Spinal cord (tissue), 10 donors: ENCODE measurements around the gene UNC13C. TPM values are rescaled to one million over a fixed set of nuclear protein-coding genes. Genes with fewer than 3 reads are reported as not detected.
A peak's percentile ranks its signal among the peaks of the same experiment; 100 is the strongest.

Source experiments
- DNase-seq, 6 donors: peaks; one replicate each; pipeline versions ENCODE4 v3.0.0 to v3.0.0-alpha.2; 2013 to 2015; ENCODE audit warnings: low spot score in 6 of 6, low read depth in 4 of 6
- H3K27ac ChIP-seq: one replicate; pipeline ENCODE4 v1.5.1; 2013; ENCODE audit warnings: low read depth, low read length, control low read depth
- H3K27me3 ChIP-seq: one replicate; pipeline ENCODE4 v1.6.1; 2013; ENCODE audit warnings: low read length; ENCODE audit not compliant: control insufficient read depth, insufficient read depth
- H3K36me3 ChIP-seq: one replicate; pipeline ENCODE4 v1.6.1; 2013; ENCODE audit warnings: low read length; ENCODE audit not compliant: control insufficient read depth, insufficient read depth
- H3K4me1 ChIP-seq: one replicate; pipeline ENCODE4 v1.6.1; 2013; ENCODE audit warnings: low read length; ENCODE audit not compliant: control insufficient read depth, insufficient read depth
- H3K4me3 ChIP-seq: one replicate; pipeline ENCODE4 v1.5.1; 2013; ENCODE audit warnings: low read depth, low read length, control low read depth
- H3K9me3 ChIP-seq: one replicate; pipeline ENCODE4 v1.6.1; 2013; ENCODE audit warnings: low read length; ENCODE audit not compliant: control insufficient read depth, insufficient read depth
- WGBS: methylation state at CpG from one replicate; pipeline ENCODE4 v1.1.5; 2013; ENCODE audit warnings: missing lambda C conversion rate; ENCODE audit not compliant: insufficient coverage; 5-methylcytosine and 5-hydroxymethylcytosine counted together
- polyA plus RNA-seq, 2 donors: library from polyadenylated mRNA; unstranded; fragments of 120-200 nt; gene quantifications; one replicate each; pipeline ENCODE4 v1.2.1, GENCODE V29; 2013; ENCODE audit not compliant: insufficient read length in 2 of 2
- total RNA-seq, 2 donors: library from RNA; depleted of rRNA in 1 of 2; stranded (reverse); fragments of 120-200 nt in 1 of 2; fragments of >200 nt in 1 of 2; gene quantifications; one replicate each; pipeline versions ENCODE4 v1.2.3 to v1.2.4, GENCODE V29; 2013 to 2014
- donor health status: healthy.

Gene UNC13C
- total and polyA plus RNA-seq, 4 donors = 8.3 to 27.5 (median 13.5) TPM

GRCh38 chr15:53976844-53977392 is 1.3 kb upstream of the UNC13C start:
- 0% methylated on average over 2 of the region's 8 CpGs for WGBS
- Histone ChIP-seq H3K27ac (no peak overlapping the region), H3K4me1 (no peaks in the 10 kb centered on the region), H3K27me3 (no peaks in the 10 kb centered on the region), H3K9me3 (no peaks in the 10 kb centered on the region), H3K36me3 (no peaks in the 10 kb centered on the region), H3K4me3 (no peak overlapping the region)
- DNase-seq = peak in 3 of 6 donors; percentile 29 to 87 (median 61)

- H3K4me3 ChIP-seq = peak overlapping the region; percentile 52
- 54% methylated on average over 1 of the region's 4 CpGs for WGBS
- H3K4me1 ChIP-seq = no peaks in the 10 kb centered on the region
- H3K27ac ChIP-seq = no peak overlapping the region
- no peaks in the 10 kb centered on the region for H3K9me3 ChIP-seq
- H3K27me3 ChIP-seq = no peaks in the 10 kb centered on the region
- peak in 2 of 6 donors; percentile 20 to 55 for DNase-seq
- H3K36me3 ChIP-seq = no peaks in the 10 kb centered on the region
Observed at GRCh38 chr15:53979051-53979788, 979 bp downstream of the UNC13C start.

DNA sequence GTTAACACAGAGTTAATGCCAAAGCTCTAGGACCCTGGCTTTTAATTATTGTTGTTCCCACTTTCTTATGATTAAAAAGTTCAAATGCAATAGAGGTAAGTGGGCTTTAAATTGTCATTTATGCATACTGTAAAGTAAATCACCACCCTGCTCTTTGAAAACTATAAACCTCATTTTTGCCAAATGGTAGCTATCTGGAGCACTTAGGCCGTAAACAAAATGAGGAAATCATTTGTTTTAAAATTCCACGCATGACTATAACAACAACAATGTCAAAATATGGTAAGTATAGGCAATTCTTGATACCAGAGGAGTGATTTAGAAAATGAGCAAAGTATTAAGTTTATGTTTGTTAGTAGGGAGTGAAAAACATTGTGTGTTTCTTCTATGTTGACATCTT is 1.8 kb downstream of the UNC13C start:
- no peaks in the 10 kb centered on the region for H3K27me3 ChIP-seq
- no peaks in the 10 kb centered on the region for H3K4me1 ChIP-seq
- H3K4me3 ChIP-seq = no peak overlapping the region
- no peak for DNase-seq
- no peaks in the 10 kb centered on the region for H3K9me3 ChIP-seq
- no CpG with 5 or more reads among the region's 2 CpGs for WGBS
- H3K27ac ChIP-seq = no peak overlapping the region
- no peaks in the 10 kb centered on the region for H3K36me3 ChIP-seq

- Histone ChIP-seq H3K4me1 (no peaks in the 10 kb centered on the region), H3K4me3 (no peak overlapping the region), H3K27me3 (no peaks in the 10 kb centered on the region), H3K36me3 (no peaks in the 10 kb centered on the region), H3K27ac (no peak overlapping the region), H3K9me3 (no peaks in the 10 kb centered on the region)
- 69% methylated on average over 2 of the region's 4 CpGs for WGBS
- DNase-seq = peak in 1 of 6 donors; percentile 87
Observed at GRCh38 chr15:53982071-53982680, 3.9 kb downstream of the UNC13C start.

DNA sequence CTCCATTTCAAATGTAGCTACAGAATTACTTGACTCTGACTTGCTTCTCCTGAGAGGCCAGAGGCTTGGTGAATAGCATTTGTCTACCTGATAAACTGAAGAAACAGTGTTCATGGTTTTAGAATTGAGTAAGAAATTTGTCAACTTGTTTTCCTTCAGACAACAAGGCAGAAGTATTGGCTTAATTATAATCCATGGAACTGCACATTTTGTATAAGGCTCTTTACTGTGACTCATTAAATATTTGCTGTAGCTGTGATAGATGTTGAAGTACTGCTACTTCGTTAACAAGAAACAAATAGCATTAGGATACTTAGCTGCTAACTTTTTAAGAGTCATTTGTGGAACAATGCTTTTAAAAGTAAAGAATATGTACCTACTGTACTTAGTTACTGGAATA is 4.6 kb downstream of the UNC13C start:
- Histone ChIP-seq H3K4me1 (no peaks in the 10 kb centered on the region), H3K4me3 (no peak overlapping the region), H3K9me3 (no peaks in the 10 kb centered on the region), H3K27me3 (no peaks in the 10 kb centered on the region), H3K27ac (no peak overlapping the region), H3K36me3 (no peaks in the 10 kb centered on the region)
- WGBS = no CpG with 5 or more reads among the region's 1 CpG
- DNase-seq = no peak

GRCh38 chr15:53984221-53984620 is 6.0 kb downstream of the UNC13C start:
- no peaks in the 10 kb centered on the region for H3K27me3 ChIP-seq
- no peak overlapping the region for H3K27ac ChIP-seq
- H3K9me3 ChIP-seq = no peaks in the 10 kb centered on the region
- DNase-seq = no peak
- H3K36me3 ChIP-seq = no peaks in the 10 kb centered on the region
- no peaks in the 10 kb centered on the region for H3K4me1 ChIP-seq
- WGBS = no CpG with 5 or more reads among the region's 1 CpG
- H3K4me3 ChIP-seq = no peak overlapping the region

DNA sequence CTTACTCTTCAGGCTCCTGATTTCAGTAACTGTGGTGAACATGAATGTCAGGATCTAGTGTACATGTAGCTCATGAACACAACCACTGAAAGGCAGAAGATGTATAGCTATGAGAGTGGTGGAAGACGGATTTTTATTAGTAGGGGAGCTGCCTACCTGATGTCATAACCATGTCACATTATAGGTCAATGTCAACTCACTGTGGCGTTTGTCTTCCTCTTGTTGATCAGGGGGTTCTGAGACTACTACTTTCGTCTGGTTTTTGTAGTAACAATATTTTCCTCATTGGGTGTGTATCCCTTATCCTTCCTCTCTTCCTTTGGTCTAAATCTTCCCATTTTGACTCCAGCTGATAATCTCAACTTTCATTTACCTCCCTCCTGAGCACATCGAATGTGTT is 7.3 kb downstream of the UNC13C start:
- H3K36me3 ChIP-seq = no peaks in the 10 kb centered on the region
- H3K27me3 ChIP-seq = no peaks in the 10 kb centered on the region
- no CpG with 5 or more reads among the region's 4 CpGs for WGBS

GRCh38 chr15:53987480-53987879 is 9.2 kb downstream of the UNC13C start:
- DNase-seq = no peak
- WGBS = 75% methylated on average over 1 of the region's 2 CpGs
- Histone ChIP-seq H3K4me1 (no peaks in the 10 kb centered on the region), H3K4me3 (no peak overlapping the region), H3K27ac (no peak overlapping the region), H3K9me3 (no peaks in the 10 kb centered on the region), H3K27me3 (no peaks in the 10 kb centered on the region), H3K36me3 (no peaks in the 10 kb centered on the region)

More for the DNA sequence above, 7.3 kb downstream of the UNC13C start:
- no peak overlapping the region for H3K4me3 ChIP-seq
- no peak for DNase-seq
- H3K27ac ChIP-seq = no peak overlapping the region
- H3K4me1 ChIP-seq = no peaks in the 10 kb centered on the region
- H3K9me3 ChIP-seq = no peaks in the 10 kb centered on the region

- Histone ChIP-seq H3K9me3 (no peaks in the 10 kb centered on the region), H3K36me3 (no peaks in the 10 kb centered on the region), H3K4me1 (no peaks in the 10 kb centered on the region), H3K27ac (no peak overlapping the region), H3K4me3 (no peak overlapping the region), H3K27me3 (no peaks in the 10 kb centered on the region)
- WGBS = no CpG with 5 or more reads among the region's 2 CpGs
- no peak for DNase-seq
Observed at GRCh38 chr15:54007256-54007655, 29.0 kb downstream of the UNC13C start.

- DNase-seq = peak in 5 of 6 donors; percentile 13 to 90 (median 37)
- Histone ChIP-seq H3K27me3 (no peaks in the 10 kb centered on the region), H3K9me3 (no peaks in the 10 kb centered on the region), H3K27ac (no peak overlapping the region), H3K36me3 (no peaks in the 10 kb centered on the region), H3K4me1 (no peaks in the 10 kb centered on the region), H3K4me3 (no peak overlapping the region)
- WGBS = 29% methylated on average over 1 of the region's 1 CpG
Observed at GRCh38 chr15:54011656-54012055, 33.4 kb downstream of the UNC13C start.
